MM.1S (cell line): ENCODE measurements around the gene ZSCAN26.

ENCODE experiments used
- EZH2 ChIP-seq: fragments of 300-600 bp; sonication (generic); optimal IDR thresholded peaks from 2 replicates; pipeline ENCODE3; 2017; ENCODE audit warnings: low read depth, mild to moderate bottlenecking, antibody characterized with exemption, low read length, mixed read lengths
- EZH2phosphoT487 ChIP-seq: fragments of 300-600 bp; sonication (generic); IDR thresholded peaks from 2 replicates; pipeline ENCODE4 v1.6.1; 2018; ENCODE audit warnings: antibody characterized with exemption, low read length
- TF ChIP-seq, protein P1 (sequence below): fragments of 300-600 bp; sonication (generic); IDR thresholded peaks from 2 replicates; pipeline ENCODE4 v1.5.1; 2016; ENCODE audit warnings: antibody characterized with exemption, low read length, mixed read lengths

DNA sequence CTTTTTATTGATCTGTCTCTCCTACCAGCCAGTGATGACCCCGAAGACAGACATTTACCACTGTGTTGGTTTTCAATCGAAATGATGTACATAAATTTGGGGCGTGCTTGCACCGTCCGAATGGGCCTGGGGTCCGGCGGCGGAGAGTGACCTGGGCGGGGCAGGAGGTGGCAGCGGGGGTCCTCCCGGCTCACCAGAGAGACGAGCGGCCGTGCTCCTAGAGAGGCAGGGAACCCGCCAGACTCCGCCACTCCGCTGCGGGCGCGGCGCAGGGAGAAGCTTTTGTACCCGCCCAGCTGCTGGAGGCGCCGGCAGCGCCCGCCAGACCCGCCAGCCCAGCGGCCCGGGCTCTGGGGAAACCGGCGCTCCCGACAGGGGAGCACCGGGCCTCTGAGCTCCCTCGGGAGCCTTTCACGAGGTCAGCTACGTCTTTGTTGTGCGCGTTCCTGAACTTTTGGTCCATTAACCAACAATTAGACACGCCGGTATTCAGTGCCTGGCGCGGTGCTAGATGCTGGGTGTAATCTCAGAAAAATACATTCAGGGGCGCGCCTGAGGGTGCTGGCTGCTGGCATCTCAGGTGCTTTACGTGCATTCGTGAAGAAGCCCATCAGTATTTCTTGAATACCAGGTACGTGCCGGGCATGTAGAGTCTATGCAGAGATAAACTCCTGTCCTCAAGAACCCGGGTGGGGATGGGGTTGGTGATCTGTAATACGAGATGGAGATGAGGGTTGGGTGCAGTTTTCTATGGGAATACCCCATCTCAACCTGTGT, 14.5 kb downstream of the ZSCAN26 start, which contains the start of gene PGBD1:
- TF ChIP-seq, protein P1, sequence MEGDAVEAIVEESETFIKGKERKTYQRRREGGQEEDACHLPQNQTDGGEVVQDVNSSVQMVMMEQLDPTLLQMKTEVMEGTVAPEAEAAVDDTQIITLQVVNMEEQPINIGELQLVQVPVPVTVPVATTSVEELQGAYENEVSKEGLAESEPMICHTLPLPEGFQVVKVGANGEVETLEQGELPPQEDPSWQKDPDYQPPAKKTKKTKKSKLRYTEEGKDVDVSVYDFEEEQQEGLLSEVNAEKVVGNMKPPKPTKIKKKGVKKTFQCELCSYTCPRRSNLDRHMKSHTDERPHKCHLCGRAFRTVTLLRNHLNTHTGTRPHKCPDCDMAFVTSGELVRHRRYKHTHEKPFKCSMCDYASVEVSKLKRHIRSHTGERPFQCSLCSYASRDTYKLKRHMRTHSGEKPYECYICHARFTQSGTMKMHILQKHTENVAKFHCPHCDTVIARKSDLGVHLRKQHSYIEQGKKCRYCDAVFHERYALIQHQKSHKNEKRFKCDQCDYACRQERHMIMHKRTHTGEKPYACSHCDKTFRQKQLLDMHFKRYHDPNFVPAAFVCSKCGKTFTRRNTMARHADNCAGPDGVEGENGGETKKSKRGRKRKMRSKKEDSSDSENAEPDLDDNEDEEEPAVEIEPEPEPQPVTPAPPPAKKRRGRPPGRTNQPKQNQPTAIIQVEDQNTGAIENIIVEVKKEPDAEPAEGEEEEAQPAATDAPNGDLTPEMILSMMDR: no peak
- TF ChIP-seq EZH2: no peak
- TF ChIP-seq EZH2phosphoT487: no peak
